Measurements from ENCODE around the gene GLIS2. TPM values are rescaled to one million over a fixed set of nuclear protein-coding genes. Genes with fewer than 3 reads are reported as not detected.

The GLIS2 gene
- total RNA-seq, 2 experiments from 2014 or later = not detected

DNA sequence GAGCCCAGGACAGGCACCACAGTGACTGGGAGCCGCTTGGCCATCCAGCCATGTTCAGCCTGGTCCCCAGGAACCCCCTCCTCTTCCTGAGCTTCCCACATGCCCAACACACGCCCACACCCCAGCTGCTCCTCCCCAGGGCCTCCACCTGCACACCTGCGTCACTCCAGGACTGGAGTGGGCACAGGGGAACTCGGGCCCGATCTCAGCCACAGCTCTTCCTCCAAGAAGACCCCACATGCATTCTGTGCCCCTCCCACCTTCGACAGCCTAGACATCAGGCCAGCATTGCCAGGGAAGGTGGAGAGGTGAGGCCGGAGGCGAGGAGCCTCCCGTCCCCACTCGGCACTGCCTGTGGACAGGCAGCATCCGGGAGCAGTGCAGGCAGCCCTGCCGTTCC lies 49.7 kb downstream of the GLIS2 start:
- peaks cover 6% of the 10 kb centered on the region for H3K4me1 ChIP-seq (ENCODE audit: insufficient read depth, low read length)
- ChIA-PET POLR2A (no interaction called here), CTCF (interaction anchor here (0.9 kb wide), 1 partner anchor 37 kb away, joined by 3 read pairs; no protein-coding TSS in a partner anchor)
- peak overlapping the region; percentile 12 for H3K27ac Mint-ChIP-seq
- no peaks in the 10 kb centered on the region for H3K27me3 Mint-ChIP-seq
- H3K27me3 ChIP-seq (ENCODE audit: control insufficient read depth in 1 of 2, insufficient read depth in 2 of 2, low read length in 2 of 2) = no peaks in the 10 kb centered on the region
- intact Hi-C loops (cut with DNase I, micrococcal nuclease) = no loop called here
- no peaks in the 10 kb centered on the region for H3K9me3 Mint-ChIP-seq
- H3K9me3 ChIP-seq (ENCODE audit: control insufficient read depth in 1 of 2, insufficient read depth in 1 of 2, low read length in 2 of 2) = no peaks in the 10 kb centered on the region
- no peak overlapping the region for H3K4me3 Mint-ChIP-seq
- peaks cover 4% of the 10 kb centered on the region for H3K4me1 Mint-ChIP-seq (ENCODE audit: low read depth)
- no peak overlapping the region for H3K27ac ChIP-seq (ENCODE audit: low read depth in 1 of 2, low read length in 2 of 2)
- ATAC-seq (ENCODE audit: poor library complexity) (no peak), DNase-seq (no peak)
- peaks cover 59% of the 10 kb centered on the region for H3K36me3 Mint-ChIP-seq (ENCODE audit: low read depth)
- H3K36me3 ChIP-seq (ENCODE audit: insufficient read depth, low read length) = peaks cover 73% of the 10 kb centered on the region
- H3K4me3 ChIP-seq (ENCODE audit: low read length) = no peak overlapping the region
- TF ChIP-seq, protein P1, sequence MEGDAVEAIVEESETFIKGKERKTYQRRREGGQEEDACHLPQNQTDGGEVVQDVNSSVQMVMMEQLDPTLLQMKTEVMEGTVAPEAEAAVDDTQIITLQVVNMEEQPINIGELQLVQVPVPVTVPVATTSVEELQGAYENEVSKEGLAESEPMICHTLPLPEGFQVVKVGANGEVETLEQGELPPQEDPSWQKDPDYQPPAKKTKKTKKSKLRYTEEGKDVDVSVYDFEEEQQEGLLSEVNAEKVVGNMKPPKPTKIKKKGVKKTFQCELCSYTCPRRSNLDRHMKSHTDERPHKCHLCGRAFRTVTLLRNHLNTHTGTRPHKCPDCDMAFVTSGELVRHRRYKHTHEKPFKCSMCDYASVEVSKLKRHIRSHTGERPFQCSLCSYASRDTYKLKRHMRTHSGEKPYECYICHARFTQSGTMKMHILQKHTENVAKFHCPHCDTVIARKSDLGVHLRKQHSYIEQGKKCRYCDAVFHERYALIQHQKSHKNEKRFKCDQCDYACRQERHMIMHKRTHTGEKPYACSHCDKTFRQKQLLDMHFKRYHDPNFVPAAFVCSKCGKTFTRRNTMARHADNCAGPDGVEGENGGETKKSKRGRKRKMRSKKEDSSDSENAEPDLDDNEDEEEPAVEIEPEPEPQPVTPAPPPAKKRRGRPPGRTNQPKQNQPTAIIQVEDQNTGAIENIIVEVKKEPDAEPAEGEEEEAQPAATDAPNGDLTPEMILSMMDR (IDR thresholded peaks at IDR 0.05) = no peak

DNA sequence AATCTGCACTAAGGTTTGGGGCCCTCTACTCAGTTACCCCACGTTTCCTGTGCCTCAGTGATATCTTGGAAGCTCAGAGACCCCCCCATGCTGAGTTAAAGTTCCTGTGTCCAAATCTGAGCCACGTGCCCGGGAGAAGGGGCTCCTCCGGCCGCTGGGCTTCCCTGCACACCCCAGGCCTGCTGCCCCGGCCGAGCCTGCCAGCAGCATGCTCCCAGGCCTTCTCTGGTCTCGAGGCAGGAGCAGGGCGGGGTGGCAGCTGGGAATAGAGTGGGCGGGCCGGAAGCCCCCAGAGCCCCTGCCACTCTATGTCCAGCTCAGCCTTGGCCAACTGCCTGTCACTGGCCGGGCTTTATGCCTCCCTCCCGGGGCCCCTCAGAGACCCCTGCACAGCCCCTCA lies 50.1 kb downstream of the GLIS2 start:
- no peak overlapping the region for H3K27ac ChIP-seq (ENCODE audit: low read depth in 1 of 2, low read length in 2 of 2)
- peaks cover 55% of the 10 kb centered on the region for H3K36me3 Mint-ChIP-seq (ENCODE audit: low read depth)
- no peak for ATAC-seq (ENCODE audit: poor library complexity)
- intact Hi-C loops (cut with DNase I, micrococcal nuclease) = no loop called here
- no peak overlapping the region for H3K4me3 ChIP-seq (ENCODE audit: low read length)
- no peaks in the 10 kb centered on the region for H3K27me3 ChIP-seq (ENCODE audit: control insufficient read depth in 1 of 2, insufficient read depth in 2 of 2, low read length in 2 of 2)
- TF ChIP-seq, protein P1 (IDR thresholded peaks at IDR 0.05) = no peak
- H3K27ac Mint-ChIP-seq = peak overlapping the region; percentile 75
- POLR2A ChIA-PET = no interaction called here
- H3K9me3 Mint-ChIP-seq = no peaks in the 10 kb centered on the region
- CTCF ChIA-PET = interaction anchor here (0.9 kb wide), 1 partner anchor 37 kb away, joined by 3 read pairs; no protein-coding TSS in a partner anchor
- H3K4me3 Mint-ChIP-seq = no peak overlapping the region
- peaks cover 10% of the 10 kb centered on the region for H3K4me1 ChIP-seq (ENCODE audit: insufficient read depth, low read length)
- peaks cover 4% of the 10 kb centered on the region for H3K4me1 Mint-ChIP-seq (ENCODE audit: low read depth)
- H3K36me3 ChIP-seq (ENCODE audit: insufficient read depth, low read length) = peaks cover 73% of the 10 kb centered on the region
- no peaks in the 10 kb centered on the region for H3K27me3 Mint-ChIP-seq
- DNase-seq = no peak
- no peaks in the 10 kb centered on the region for H3K9me3 ChIP-seq (ENCODE audit: control insufficient read depth in 1 of 2, insufficient read depth in 1 of 2, low read length in 2 of 2)

DNA sequence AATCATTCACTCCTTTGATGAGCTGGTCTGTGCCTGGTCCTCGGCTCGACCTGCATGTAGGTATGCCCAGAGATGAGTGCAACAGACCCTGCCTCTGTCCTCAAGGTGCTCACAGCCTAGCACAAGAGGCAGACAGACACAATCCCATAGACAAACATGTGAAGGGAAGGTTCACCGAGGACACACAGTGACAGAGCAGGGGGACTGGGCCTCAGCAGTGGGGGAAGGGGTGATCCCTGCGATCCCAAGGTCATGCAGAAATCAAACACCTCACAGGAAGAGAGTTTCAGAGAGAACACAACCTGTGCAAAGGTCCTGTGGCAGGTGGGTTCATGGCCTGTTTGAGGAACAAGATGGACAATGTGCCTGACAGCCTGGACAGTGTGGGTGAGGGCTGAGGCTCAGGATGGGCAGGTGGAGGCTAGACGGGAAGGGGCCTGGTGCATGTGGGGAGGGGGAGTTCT lies 51.6 kb downstream of the GLIS2 start:
- Histone ChIP-seq H3K4me1 (ENCODE audit: insufficient read depth, low read length) (peaks cover 21% of the 10 kb centered on the region), H3K27me3 (ENCODE audit: control insufficient read depth in 1 of 2, insufficient read depth in 2 of 2, low read length in 2 of 2) (no peaks in the 10 kb centered on the region), H3K36me3 (ENCODE audit: insufficient read depth, low read length) (peaks cover 60% of the 10 kb centered on the region), H3K27ac (ENCODE audit: low read depth in 1 of 2, low read length in 2 of 2) (no peak overlapping the region), H3K9me3 (ENCODE audit: control insufficient read depth in 1 of 2, insufficient read depth in 1 of 2, low read length in 2 of 2) (no peaks in the 10 kb centered on the region), H3K4me3 (ENCODE audit: low read length) (no peak overlapping the region)
- Mint-ChIP-seq H3K4me3 (peak overlapping the region; percentile 27), H3K27ac (peak overlapping the region; percentile 75), H3K4me1 (ENCODE audit: low read depth) (peaks cover 9% of the 10 kb centered on the region), H3K27me3 (no peaks in the 10 kb centered on the region), H3K36me3 (ENCODE audit: low read depth) (peaks cover 46% of the 10 kb centered on the region), H3K9me3 (no peaks in the 10 kb centered on the region)
- TF ChIP-seq, protein P1 (IDR thresholded peaks at IDR 0.05) = no peak
- intact Hi-C loops (cut with DNase I, micrococcal nuclease) = no loop called here
- DNase-seq (no peak), ATAC-seq (ENCODE audit: poor library complexity) (no peak)
- CTCF ChIA-PET = no interaction called here
- POLR2A ChIA-PET = no interaction called here

Data from CD4-positive, alpha-beta T cell (primary cell).